PC-3 (cell line): ENCODE measurements around the gene TYR. TPM values are rescaled to one million over a fixed set of nuclear protein-coding genes. Genes with fewer than 3 reads are reported as not detected.

Experiments
- ATAC-seq: fragments of 200-7000 bp; cut with Tn5 transposase; 2 replicates; pipeline ENCODE4 v1.9.1; 2020; ENCODE audit warnings: mild to moderate bottlenecking, moderate library complexity
- BruUV-seq: library from RNA; stranded (reverse); fragments of 400-500 nt; replicated peaks from 2 replicates; lab custom pipeline; 2021; lab: Mats Ljungman, UMichigan
- CTCF ChIA-PET: fragments of 300-600 bp; sonication (Branson Sonifier 250); formaldehyde crosslinking; loops from one replicate; lab custom pipeline; 2022; ENCODE audit warnings: antibody characterized with exemption; lab: Charles Lee
- POLR2A ChIA-PET: fragments of 300-600 bp; sonication (Branson Sonifier 250); formaldehyde crosslinking; loops from one replicate; lab custom pipeline; 2022; ENCODE audit warnings: antibody characterized with exemption; ENCODE audit not compliant: unreplicated experiment; lab: Charles Lee
- DNase-seq: peaks from one replicate; pipeline ENCODE4 v3.0.0-alpha.2; 2015
- H2AFZ ChIP-seq: fragments of 300-600 bp; sonication (generic); 2 replicates; pipeline ENCODE4 v1.6.0; 2016; ENCODE audit warnings: antibody characterized with exemption, low read length
- H3F3A ChIP-seq: fragments of 300-600 bp; sonication (generic); one replicate; pipeline ENCODE4 v1.6.0; 2017; ENCODE audit warnings: antibody characterized with exemption, low read length, control low read depth, mild to moderate bottlenecking; ENCODE audit not compliant: unreplicated experiment
- H3K27ac ChIP-seq: fragments of 300-600 bp; sonication (generic); 2 replicates; pipeline ENCODE4 v1.5.1; 2016; ENCODE audit warnings: mild to moderate bottlenecking, low read length
- H3K27me3 ChIP-seq: fragments of 300-600 bp; sonication (generic); 2 replicates; pipeline ENCODE4 v1.6.1; 2016; ENCODE audit warnings: low read length, mixed read lengths
- H3K36me3 ChIP-seq: fragments of 300-600 bp; sonication (generic); 2 replicates; pipeline ENCODE4 v1.6.1; 2016; ENCODE audit warnings: low read depth, mixed run types, low read length, mixed read lengths
- H3K4me1 ChIP-seq: fragments of 300-600 bp; sonication (generic); 2 replicates; pipeline ENCODE4 v1.5.1; 2016; ENCODE audit warnings: low read length; ENCODE audit not compliant: insufficient read depth
- H3K4me2 ChIP-seq: fragments of 300-600 bp; sonication (generic); 2 replicates; pipeline ENCODE4 v1.6.0; 2016; ENCODE audit warnings: low read length
- H3K4me3 ChIP-seq: fragments of 300-600 bp; sonication (generic); 2 replicates; pipeline ENCODE4 v1.5.1; 2016; ENCODE audit warnings: mild to moderate bottlenecking, low read length, mixed read lengths
- H3K79me2 ChIP-seq: fragments of 300-600 bp; sonication (generic); 2 replicates; pipeline ENCODE4 v1.6.1; 2017; ENCODE audit warnings: low read length, mixed read lengths
- H3K9ac ChIP-seq: fragments of 300-600 bp; sonication (generic); 2 replicates; pipeline ENCODE4 v1.6.0; 2016; ENCODE audit warnings: mild to moderate bottlenecking, low read length
- H3K9me2 ChIP-seq: fragments of 300-600 bp; sonication (generic); replicated peaks from 2 replicates; pipeline ENCODE4 v1.6.1; 2016; ENCODE audit warnings: mixed run types, low read length, mixed read lengths
- H3K9me3 ChIP-seq: fragments of 300-600 bp; sonication (generic); 2 replicates; pipeline ENCODE4 v1.6.1; 2016; ENCODE audit warnings: low read length, mixed read lengths
- H4K20me1 ChIP-seq: fragments of 300-600 bp; sonication (generic); 2 replicates; pipeline ENCODE4 v1.6.1; 2016; ENCODE audit warnings: low read length, mixed read lengths
- EZH2 ChIP-seq: fragments of 300-600 bp; sonication (generic); IDR thresholded peaks from one replicate; pipeline ENCODE4 v1.6.1; 2017; ENCODE audit warnings: antibody characterized with exemption, mild to moderate bottlenecking, low read length; ENCODE audit not compliant: unreplicated experiment
- EZH2phosphoT487 ChIP-seq: fragments of 300-600 bp; sonication (generic); IDR thresholded peaks from 2 replicates; pipeline ENCODE4 v1.6.1; 2018; ENCODE audit warnings: mild to moderate bottlenecking, antibody characterized with exemption, low read length, borderline replicate concordance
- intact Hi-C: fragments of 100-400 bp; cut with micrococcal nuclease; formaldehyde crosslinking; loops from 2 replicates; pipeline ENCODE4 v1.9.0; 2023
- total RNA-seq: library from RNA; depleted of rRNA; stranded (reverse); fragments of >200 nt; gene quantifications from 2 replicates; pipeline ENCODE4 v1.2.3, GENCODE V29; 2014
- TF ChIP-seq, protein P1 (sequence below): fragments of 300-600 bp; sonication (generic); conservative IDR thresholded peaks from 2 replicates; pipeline ENCODE4 v1.5.1; 2017; ENCODE audit warnings: antibody characterized with exemption, low read depth, mild to moderate bottlenecking, low read length

TYR gene
- total RNA-seq, 1 experiment from 2014 or later: not detected

DNA sequence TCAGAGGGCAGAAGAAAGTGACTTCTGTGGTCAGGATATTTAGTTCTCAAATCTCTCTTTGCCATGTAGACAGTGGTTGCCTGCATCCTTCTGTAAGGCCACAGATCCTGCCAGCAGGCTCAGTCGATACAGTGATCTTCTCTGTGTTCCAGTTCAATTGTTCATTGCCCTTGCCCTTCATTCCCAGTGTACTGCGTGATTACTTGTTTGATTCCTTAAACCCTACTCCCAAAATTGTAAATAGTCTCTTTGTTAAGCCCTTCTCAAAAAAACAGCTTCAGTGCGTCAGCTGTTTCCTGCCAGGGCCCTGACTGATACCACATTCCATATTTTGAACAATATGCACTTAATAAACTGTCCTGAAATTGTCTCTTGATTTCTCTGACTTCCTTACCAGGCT lies 9.3 kb upstream of the TYR start:
- no peaks in the 10 kb centered on the region for H3K36me3 ChIP-seq
- no peak for ATAC-seq
- H3K27ac ChIP-seq: no peak overlapping the region
- H3K9me2 ChIP-seq: no peaks in the 10 kb centered on the region
- H3K4me1 ChIP-seq: no peaks in the 10 kb centered on the region
- no peaks in the 10 kb centered on the region for H3K9me3 ChIP-seq
- no peak overlapping the region for H3K4me3 ChIP-seq
- no TSS peak for BruUV-seq
- no peak overlapping the region for H2AFZ ChIP-seq
- peaks cover 25% of the 10 kb centered on the region for H3K27me3 ChIP-seq
- intact Hi-C loops: no loop called here
- POLR2A ChIA-PET: no interaction called here
- TF ChIP-seq, protein P1, sequence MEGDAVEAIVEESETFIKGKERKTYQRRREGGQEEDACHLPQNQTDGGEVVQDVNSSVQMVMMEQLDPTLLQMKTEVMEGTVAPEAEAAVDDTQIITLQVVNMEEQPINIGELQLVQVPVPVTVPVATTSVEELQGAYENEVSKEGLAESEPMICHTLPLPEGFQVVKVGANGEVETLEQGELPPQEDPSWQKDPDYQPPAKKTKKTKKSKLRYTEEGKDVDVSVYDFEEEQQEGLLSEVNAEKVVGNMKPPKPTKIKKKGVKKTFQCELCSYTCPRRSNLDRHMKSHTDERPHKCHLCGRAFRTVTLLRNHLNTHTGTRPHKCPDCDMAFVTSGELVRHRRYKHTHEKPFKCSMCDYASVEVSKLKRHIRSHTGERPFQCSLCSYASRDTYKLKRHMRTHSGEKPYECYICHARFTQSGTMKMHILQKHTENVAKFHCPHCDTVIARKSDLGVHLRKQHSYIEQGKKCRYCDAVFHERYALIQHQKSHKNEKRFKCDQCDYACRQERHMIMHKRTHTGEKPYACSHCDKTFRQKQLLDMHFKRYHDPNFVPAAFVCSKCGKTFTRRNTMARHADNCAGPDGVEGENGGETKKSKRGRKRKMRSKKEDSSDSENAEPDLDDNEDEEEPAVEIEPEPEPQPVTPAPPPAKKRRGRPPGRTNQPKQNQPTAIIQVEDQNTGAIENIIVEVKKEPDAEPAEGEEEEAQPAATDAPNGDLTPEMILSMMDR: no peak
- TF ChIP-seq EZH2phosphoT487 (no peak), EZH2 (no peak)
- DNase-seq: no peak
- no peak overlapping the region for H3K4me2 ChIP-seq
- CTCF ChIA-PET: no interaction called here
- no peak overlapping the region for H3K9ac ChIP-seq
- H3F3A ChIP-seq: no peaks in the 10 kb centered on the region
- no peaks in the 10 kb centered on the region for H3K79me2 ChIP-seq
- no peaks in the 10 kb centered on the region for H4K20me1 ChIP-seq

- Histone ChIP-seq H4K20me1 (no peaks in the 10 kb centered on the region), H3K4me1 (no peaks in the 10 kb centered on the region), H3K4me2 (no peak overlapping the region), H3K4me3 (no peak overlapping the region), H3K9me2 (no peaks in the 10 kb centered on the region), H2AFZ (no peak overlapping the region), H3K36me3 (no peaks in the 10 kb centered on the region), H3K9ac (no peak overlapping the region), H3K9me3 (no peaks in the 10 kb centered on the region), H3K27ac (no peak overlapping the region), H3F3A (no peaks in the 10 kb centered on the region), H3K79me2 (no peaks in the 10 kb centered on the region), H3K27me3 (peaks cover 44% of the 10 kb centered on the region)
- ATAC-seq: no peak
- BruUV-seq: no TSS peak
- ChIA-PET CTCF (no interaction called here), POLR2A (no interaction called here)
- TF ChIP-seq EZH2: no peak
- intact Hi-C loops: no loop called here
- DNase-seq: no peak
Observed at GRCh38 chr11:89175796-89176195, 1.9 kb upstream of the TYR start.

- BruUV-seq: no TSS peak
- H3F3A ChIP-seq: no peaks in the 10 kb centered on the region
Observed at GRCh38 chr11:89176938-89177337, 737 bp upstream of the TYR start.

More at GRCh38 chr11:89176938-89177337, 737 bp upstream of the TYR start:
- H3K4me2 ChIP-seq: no peak overlapping the region
- H4K20me1 ChIP-seq: no peaks in the 10 kb centered on the region
- no peak overlapping the region for H3K4me3 ChIP-seq
- intact Hi-C loops: no loop called here
- DNase-seq: no peak
- ATAC-seq: no peak
- no peaks in the 10 kb centered on the region for H3K79me2 ChIP-seq
- H3K9me3 ChIP-seq: no peaks in the 10 kb centered on the region
- H3K36me3 ChIP-seq: no peaks in the 10 kb centered on the region
- H3K4me1 ChIP-seq: no peaks in the 10 kb centered on the region
- ChIA-PET POLR2A (no interaction called here), CTCF (no interaction called here)
- no peaks in the 10 kb centered on the region for H3K9me2 ChIP-seq
- no peak overlapping the region for H3K27ac ChIP-seq
- H2AFZ ChIP-seq: no peak overlapping the region
- H3K9ac ChIP-seq: no peak overlapping the region
- TF ChIP-seq EZH2 (no peak), EZH2phosphoT487 (no peak)
- TF ChIP-seq, protein P1: no peak
- H3K27me3 ChIP-seq: peaks cover 35% of the 10 kb centered on the region
